GM18868 (cell line): ENCODE results near the gene SLC52A1.
"Not testable (repeated sequence)": the region's sequence is repeated elsewhere in the genome, so short reads cannot be mapped to it uniquely, and the experiment has no call there.

ENCODE experiments used
- ATAC-seq: cut with Tn5 transposase; IDR thresholded peaks from one replicate; pipeline ENCODE4 v1.9.1; 2021; ENCODE audit warnings: mild to moderate bottlenecking, moderate library complexity; ENCODE audit not compliant: unreplicated experiment

SLC52A1 gene

DNA sequence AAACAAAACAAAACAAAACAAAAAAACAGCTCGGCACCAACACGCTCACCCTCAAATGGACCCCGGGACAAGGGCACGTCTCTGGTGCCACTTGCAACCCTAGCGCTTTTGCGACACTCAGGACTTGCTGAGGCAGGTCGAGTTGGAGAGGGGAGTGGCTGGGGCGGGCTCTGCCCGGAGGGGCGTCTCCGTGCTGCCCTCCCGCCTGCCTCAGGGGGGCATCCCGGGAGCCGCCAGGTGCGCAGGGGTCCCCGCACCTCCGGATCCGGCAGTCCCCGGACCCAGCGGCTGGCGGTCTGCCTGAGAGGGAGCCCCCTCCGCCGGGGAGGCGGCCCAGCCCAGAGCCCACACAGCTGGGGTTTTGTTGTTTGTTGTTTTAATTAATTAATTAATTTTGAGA is at the start of gene SLC52A1:
TSS of gene SLC52A1 (minus strand) at position 112 of the 400 bp plus-strand sequence. CDS start 820 bp downstream, outside the sequence.
- no peak for ATAC-seq

DNA sequence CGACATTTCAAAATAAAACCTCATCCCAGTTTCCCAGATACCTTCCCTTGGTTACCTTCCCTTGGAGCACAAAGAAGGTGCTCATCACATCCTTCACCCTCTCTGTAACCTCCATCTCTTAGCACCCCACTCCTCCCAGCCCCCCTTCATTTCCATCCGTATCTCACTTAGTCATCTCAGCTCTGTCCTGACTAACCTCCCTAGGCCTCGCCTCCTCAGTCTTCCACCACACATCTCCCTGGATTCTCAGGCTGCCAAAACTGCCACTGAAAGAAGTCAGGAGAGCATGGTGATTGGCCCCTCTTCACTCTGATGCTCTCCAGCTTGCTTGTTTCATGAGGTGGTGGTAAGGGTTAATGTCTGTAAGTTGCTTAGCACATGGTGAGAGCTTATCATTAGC is 45.4 kb upstream of the SLC52A1 start:
- ATAC-seq = no peak

DNA sequence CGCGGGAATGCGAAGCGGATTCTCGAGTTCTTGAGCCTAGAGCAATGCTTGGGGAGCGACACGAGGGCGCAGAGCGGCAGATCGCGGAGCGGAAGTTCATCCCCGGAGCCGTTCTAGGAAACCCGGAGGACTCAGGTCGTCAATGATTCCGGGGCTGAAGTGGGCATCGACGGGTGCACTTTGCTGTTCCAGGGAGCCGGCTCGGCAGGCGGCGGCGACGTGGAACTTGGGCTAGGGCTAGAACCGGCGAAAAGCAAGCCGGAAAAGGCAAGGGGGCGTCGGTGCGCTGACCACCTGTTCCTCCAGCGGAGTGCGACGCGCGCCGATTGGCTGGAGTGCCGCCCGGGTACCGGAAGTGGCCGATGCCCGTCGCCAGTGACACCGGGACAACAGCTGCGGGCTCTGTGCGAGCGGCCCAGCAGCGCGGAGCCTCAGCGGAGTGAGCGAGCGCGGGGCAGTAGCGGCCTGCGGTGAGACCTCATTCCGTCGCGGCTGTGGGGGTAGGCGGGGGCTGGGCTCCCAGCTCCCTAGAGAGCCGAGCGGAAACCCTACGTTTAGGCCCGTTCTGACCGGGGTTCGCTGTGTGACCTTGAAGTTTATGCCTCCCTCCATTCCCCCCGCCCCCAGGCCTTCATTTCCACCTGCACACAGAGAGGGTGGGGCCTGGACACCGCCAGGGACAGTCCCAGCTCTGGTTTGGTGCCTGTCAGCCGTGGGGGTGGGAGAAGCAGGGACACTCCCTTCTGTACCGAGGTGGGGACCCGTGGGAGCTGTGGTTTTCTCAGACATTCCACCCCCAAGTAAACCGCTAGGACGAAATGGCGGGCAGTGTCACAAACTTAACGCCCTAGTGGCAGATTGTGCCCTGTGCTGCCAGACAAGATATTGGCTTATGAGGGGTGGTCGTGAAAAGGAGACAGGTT is 43.1 kb upstream of the SLC52A1 start, which contains the start of gene ZFP3:
TSS of gene ZFP3 (plus strand) at position 362 of the 923 bp plus-strand sequence. CDS start 13,038 bp downstream, outside the sequence.
- peak; percentile 86 for ATAC-seq

DNA sequence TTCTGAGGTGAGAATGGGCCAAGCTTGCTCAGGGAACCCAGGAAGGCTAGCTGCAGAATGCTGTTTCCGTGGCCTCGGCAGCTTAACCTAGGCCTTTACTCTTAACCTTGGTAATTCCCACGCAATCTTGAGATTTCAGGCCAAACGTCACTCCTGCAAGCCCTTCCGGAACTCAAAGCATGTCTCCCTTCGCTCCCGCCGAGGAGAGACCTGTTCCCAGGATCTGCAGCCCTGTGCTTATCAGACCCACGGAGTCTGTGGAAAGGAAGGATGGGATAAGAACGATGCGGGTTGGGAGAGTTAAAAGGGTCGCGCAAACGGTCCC is 42.5 kb upstream of the SLC52A1 start:
- ATAC-seq = no peak

DNA sequence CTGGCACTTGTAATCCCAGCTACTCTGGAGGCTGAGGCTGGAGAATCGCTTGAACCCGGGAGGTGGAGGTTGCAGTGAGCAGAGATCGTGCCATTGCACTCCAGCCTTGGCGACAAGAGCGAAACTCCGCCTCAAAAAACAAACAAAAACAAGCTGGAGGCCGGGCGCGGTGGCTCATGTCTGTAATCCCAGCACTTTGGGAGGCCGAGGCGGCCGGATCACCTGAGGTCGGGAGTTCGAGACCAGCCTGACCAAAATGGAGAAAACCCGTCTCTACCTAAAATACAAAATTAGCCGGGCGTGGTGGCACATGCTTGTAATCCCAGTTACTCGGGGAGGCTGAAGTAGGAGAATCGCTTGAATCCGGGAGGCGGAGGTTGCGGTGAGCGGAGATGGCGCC is 42.0 kb upstream of the SLC52A1 start:
- ATAC-seq = not testable (repeated sequence)

DNA sequence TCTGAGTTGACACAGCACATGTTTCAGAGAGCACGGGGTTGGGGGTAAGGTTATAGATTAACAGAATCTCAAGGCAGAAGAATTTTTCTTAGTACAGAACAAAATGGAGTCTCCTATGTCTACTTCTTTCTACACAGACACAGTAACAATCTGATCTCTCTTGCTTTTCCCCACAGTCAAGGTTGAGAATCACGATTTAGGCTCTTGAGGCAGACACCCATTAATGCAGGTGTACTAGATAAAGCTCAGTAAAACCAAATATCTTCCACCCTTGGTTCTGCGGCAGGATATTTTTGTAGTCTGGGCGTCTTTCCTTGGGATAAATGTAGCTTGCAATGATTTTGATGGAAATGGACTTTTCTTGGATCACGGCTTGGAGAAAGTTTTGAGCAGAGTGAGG is 40.2 kb upstream of the SLC52A1 start:
- not testable (repeated sequence) for ATAC-seq

GRCh38 chr17:5069724-5070123 is 34.5 kb upstream of the SLC52A1 start:
- ATAC-seq = no peak

DNA sequence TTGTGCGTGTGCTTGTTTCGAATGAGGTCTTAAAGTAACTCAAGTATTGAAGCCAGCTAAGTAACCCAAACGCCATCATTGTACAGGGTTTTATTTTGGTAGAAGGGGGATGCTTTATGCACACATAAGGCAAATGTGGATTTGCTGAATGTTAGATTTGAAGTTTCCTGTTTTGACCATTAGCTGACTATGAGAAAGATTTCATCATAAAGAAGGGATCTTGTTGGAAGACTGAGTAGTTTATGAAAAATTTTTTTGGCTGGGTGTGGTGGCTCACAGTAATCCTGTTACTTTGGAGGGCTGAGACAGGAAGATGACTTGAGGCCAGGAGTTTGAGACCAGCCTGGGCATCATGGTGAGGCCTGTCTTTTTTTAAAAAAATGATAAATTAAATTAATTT is 33.0 kb upstream of the SLC52A1 start:
- ATAC-seq = no peak

GRCh38 chr17:5065227-5065744 is 30.1 kb upstream of the SLC52A1 start:
- ATAC-seq = no peak

DNA sequence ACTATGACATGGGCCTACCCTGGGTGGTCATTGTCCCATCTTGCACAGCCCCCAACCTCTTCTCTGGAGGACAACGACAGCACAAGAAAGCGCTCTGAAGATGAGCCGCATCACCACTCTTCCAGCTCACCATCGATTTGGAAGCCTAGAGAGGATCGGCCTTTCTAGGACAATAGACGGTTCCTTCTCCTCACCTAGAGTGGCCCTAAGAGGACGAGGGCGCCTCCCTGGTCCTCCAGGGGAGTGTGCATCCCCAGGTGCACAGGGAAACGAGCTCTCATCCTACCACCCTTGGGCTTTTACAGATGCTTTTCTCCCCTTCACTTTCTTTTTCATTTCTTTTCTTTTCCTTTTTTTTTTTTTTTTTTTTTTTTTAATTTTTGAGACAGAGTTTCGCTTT is 20.3 kb upstream of the SLC52A1 start:
- ATAC-seq = no peak

DNA sequence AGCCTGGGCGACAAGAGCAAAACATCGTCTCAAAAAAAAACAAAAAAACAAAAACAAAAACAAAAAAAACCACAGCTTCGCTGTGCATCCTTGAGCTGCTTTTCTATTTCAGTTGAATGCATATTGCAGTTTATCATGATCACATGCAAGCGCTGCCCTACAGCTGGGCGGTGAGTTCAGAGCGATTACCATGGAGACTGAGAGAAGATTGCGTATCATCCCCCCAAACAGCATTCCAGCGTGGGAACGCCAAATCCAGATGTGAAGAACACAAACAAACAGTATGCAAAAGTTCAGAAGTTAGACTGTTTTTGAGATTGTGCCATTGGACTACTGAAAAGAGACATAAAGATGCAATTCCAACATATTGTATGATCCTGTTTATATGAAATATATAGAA is 15.1 kb upstream of the SLC52A1 start:
- no peak for ATAC-seq

DNA sequence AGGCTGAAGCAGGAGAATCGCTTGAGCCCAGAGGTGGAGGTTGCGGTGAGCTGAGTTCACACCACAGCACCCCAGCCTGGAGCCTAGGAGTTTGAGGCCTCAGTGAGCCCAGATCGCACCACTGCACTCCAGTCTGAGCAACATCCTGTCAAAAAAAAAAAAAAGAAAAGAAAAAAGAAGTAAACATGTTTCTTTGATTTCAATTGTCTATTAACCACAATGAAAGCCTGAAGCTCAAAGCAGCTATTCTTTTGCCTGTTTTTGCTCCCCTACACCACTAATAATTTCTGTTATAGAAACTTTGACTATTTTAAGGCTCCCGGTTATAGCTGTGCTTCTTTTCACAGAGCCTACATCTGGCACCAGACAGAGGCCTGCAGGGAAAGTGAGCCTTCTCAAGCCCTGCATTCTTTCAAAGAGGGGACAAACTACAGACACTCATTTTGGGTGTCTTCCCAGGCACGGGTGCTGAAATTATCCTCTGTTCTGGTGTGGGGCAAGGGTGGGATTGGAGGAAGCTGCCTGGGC is 14.2 kb upstream of the SLC52A1 start:
- ATAC-seq = no peak

DNA sequence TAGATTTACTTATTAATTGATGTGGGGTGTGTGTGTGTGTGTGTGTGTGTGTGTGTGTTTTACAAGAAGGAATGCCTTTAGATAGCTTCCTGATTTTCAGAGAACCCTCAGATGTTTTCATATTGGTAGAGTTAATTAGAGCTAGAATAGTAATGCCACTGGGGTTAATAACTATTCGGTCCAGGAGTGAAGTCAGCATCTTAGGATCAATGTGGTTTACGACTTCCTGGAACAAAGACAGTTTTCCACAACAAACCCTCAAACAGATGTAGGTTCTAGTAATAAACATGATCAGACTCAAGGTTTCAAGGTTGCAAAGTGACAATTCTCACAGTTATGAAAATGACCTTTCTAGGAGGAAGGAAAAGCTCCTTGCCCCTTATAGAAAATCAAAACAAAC is 12.2 kb upstream of the SLC52A1 start:
- ATAC-seq = no peak

GRCh38 chr17:5045496-5045895 is 10.3 kb upstream of the SLC52A1 start:
- ATAC-seq = no peak

GRCh38 chr17:5044630-5045029 is 9.4 kb upstream of the SLC52A1 start:
- ATAC-seq = no peak

DNA sequence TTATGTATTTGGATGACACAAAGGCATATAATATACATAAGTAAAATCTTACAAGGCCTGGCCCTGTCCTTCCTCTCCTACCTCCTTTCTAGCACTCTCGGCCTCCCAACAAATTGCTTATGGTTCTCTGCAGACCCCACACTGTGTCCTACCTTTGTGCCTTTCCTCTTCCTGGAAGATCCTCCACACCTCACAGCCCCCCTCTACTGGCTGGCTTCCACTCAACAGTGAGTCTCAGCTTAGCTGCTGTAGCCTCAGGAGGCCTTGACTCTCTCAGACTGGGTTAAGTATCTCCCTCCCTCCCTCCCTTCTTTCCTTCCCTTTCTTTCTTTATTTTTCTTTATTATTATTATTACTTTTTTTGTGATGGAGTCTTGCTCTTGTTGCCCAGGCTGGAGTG is 8.3 kb upstream of the SLC52A1 start:
- ATAC-seq = no peak

DNA sequence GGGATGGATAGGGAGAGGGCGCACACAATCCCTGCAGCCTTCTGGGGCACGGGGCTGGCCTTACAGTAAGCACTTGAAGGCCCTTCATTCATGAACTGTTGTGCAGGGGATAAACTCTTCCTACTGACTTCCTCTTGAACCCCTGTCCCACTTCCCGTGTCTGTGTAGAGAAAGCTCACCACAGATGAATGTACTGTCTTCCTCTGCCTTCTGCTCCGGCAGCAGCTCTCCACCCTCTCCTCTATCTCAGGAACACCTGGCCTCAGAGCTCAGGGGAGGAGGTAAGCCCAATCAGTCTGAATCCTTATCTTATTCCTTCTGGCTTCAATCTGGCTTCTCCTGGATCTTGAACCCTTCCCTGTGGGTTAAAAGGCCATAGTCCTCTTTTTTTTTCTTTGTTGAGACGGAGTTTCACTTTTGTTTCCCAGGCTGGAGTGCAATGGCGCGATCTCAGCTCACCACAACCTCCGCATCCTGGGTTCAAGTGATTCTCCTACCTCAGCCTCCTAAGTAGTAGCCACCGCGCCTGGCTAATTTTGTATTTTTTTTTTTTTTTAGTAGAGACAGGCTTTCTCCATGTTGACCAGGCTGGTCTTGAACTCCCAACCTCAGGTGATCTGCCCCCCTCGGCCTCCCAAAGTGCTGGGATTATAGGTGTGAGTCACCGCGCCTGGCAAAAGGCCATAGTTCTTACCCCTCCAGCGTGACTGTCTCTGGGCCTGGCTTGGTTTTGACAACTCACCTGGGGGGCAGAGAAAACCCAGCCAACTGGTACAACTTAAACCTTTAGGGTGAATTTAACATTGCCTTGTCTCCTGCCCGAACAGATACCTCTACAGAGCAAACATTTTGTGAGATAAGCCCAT is 7.2 kb upstream of the SLC52A1 start:
- ATAC-seq = no peak

GRCh38 chr17:5034651-5035050 is 575 bp downstream of the SLC52A1 start:
- no peak for ATAC-seq

DNA sequence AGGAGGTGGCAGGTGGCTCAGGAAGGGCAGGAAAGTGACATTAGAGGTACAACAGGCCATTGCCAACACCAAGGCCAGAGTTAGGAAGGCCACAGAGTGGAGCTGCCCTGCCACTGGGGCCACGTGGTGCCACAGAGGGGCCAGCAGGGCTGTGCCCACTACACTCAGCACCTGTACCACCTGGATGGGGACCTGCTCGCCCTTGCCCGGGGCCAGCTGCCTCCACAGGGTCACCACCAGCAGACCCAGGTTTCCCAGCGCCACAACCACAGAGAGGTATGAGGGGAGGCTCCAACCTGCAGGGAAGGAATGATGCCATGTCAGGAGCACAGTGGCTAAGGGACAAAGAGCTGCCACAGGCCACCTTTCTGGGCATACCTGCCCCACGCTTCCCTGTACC is 1.2 kb downstream of the SLC52A1 start:
- no peak for ATAC-seq

- no peak for ATAC-seq
Observed at GRCh38 chr17:5033352-5034015, 1.7 kb downstream of the SLC52A1 start.

GRCh38 chr17:5032865-5033264 is 2.4 kb downstream of the SLC52A1 start:
- ATAC-seq = no peak
